Non-pigmented ciliary epithelial cell (primary cell): ENCODE results near the gene ZNF784.

Experiments
- DNase-seq: peaks from one replicate; pipeline ENCODE4 v3.0.0-alpha.2; 2010; ENCODE audit warnings: low read depth

Gene ZNF784

GRCh38 chr19:55643003-55643886 lies 18.9 kb upstream of the ZNF784 start, which contains the start of gene ZNF581:
Gene ZNF581 (plus strand): TSS chr19:55643649. CDS start chr19:55644572, 923 bp downstream.
- peak; percentile 34 for DNase-seq

DNA sequence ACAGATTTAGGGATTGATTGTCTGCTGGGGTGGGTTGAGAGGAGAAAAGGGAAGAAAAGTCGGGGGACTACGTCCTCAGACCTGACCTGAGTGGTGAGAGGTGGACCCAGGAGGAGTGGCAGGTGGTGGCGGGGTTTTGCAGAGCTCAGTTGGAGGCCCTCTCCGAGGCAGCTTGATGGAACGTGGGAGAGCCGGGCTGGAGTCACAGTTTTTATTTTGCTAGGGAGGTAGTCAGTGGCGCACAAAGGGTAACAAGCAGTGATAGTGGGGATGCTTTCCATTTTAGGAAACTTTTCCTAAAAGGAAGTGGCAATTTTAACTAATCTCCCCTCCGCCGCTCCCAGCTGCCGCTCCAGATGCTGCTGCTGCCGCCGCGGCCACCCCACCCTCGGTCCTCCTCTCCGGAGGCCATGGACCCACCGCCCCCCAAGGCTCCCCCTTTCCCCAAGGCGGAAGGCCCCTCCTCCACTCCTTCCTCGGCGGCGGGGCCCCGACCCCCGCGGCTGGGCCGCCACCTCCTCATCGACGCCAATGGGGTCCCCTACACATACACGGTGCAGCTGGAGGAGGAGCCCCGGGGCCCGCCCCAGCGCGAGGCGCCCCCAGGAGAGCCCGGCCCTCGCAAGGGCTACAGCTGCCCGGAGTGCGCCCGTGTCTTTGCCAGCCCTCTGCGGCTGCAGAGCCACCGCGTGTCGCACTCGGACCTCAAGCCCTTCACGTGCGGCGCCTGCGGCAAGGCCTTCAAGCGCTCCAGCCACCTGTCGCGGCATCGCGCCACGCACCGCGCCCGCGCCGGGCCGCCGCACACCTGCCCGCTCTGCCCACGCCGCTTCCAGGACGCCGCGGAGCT lies 18.0 kb upstream of the ZNF784 start:
- DNase-seq = no peak

DNA sequence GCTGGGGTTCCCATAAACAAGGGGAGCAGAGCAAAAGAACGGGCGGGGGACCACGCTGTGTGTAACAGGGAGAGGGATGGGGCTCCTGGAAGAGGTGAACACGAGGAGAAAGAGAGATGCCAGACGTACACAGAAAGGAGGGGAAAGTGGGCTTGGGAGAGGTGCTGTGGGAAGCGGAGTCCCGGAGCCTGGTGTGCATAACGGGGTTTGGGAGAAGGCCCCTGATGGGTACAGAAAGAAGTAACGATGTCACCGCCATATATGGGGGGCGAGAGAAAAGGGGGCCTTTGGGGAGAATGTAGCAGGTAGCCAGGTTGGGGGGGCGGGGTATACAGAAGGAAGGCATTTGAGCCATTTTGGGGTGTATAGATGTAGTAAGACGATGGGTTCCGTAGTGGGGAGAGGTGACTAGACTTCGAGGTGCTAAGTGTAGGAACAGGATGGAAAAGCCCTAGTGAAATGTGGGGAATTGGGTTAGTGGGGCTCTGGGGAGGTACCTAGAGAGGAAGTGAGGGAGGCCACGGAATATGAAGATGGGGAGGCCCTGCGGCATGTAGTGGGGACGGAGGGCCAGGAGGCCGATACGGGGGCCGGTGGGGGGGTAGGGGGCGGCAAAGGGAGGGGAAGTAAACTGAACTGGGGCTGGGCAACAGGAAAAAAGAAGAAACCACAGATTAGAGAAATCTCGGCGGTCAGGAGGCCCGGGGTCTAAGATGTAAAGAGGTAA lies 17.2 kb upstream of the ZNF784 start:
- no peak for DNase-seq

GRCh38 chr19:55640577-55641425 lies 16.4 kb upstream of the ZNF784 start, which contains the start of gene ZNF580:
Gene ZNF580 (plus strand): TSS chr19:55641002. CDS start chr19:55642509, 1,507 bp downstream.
- peak; percentile 55 for DNase-seq

GRCh38 chr19:55640043-55640576 lies 15.7 kb upstream of the ZNF784 start:
- DNase-seq = no peak

DNA sequence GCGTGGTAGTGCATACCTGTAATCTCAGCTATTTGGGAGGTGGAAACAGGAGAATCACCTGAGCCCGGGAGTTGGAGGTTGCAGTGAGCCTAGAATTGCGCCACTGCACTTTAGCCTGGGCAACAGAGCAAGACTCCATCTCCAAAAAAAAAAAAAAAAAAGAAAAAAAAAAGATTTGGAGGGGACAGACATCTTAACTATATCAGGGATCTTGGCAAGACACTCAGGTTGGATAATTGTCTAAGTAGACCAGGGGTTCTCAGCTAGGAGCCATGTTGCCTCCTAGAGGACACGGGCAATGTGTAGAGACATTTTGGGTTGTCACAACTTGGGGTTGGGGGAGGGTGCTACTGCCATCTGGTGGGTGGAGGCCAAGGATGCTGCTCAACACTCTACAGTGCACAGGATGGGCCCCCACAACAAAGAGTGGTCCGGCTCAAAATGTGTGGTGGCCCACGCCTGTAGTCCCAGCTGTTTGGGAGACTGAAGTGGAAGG lies 14.5 kb upstream of the ZNF784 start:
- DNase-seq = no peak

DNA sequence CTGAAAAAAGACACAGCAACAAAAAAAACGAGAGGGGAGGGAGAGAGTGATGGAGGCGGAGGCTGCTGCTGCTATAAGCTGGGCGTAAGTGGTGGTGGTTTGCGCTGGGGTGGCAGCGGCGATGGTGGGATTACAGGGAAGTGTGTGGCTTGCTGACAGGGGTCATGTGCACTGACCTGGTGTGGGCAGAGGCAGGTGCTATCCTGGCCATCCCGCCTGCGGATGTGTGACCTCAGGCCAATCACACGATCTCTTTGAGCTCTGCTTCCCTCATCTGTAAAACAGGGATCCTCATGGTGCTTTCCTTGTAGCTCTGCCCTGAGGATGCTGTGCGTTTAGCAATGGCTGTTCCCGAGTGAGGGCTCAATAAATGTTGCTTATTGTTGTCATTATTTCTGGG lies 13.2 kb upstream of the ZNF784 start:
- DNase-seq = no peak

DNA sequence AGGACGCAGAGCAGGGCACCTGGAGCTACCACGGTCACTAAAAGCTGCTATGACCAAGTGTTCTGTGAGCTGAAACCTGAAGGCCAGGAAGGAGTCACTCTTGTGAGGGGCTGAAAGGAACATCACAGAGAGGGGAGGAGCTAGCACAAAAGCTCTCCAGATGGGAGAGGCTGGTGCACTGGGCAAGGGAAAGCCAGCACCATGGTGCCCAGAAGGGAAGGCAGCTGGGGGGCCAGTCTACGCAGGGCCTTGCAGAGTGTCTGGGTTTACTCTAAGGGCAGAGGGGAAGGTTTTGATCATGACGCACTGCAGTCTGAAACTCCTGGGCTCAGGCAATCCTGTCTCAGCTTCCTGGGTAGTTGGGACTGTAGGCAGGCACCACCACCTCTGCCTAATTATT lies 12.4 kb upstream of the ZNF784 start:
- DNase-seq = no peak

GRCh38 chr19:55635856-55636440 lies 11.6 kb upstream of the ZNF784 start:
- DNase-seq = no peak

DNA sequence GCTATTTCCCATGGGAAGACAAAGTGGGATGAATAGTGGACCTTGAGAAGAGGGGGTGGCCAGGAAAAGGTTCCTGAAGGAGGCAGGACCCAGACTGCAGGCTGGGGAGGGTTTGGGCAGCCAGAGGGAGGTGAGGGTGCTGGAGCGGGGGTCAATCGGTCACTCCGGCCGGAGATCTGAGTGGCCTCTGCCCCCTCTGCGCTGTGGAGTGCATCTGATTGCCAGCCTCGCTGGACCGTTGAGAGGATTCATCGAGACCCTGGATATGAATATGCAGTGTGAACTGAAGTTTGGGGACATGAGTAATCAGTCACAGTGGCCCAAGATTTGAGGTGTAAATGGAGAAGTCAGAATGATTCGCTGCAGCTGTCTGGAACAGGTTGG lies 11.0 kb upstream of the ZNF784 start:
- no peak for DNase-seq

DNA sequence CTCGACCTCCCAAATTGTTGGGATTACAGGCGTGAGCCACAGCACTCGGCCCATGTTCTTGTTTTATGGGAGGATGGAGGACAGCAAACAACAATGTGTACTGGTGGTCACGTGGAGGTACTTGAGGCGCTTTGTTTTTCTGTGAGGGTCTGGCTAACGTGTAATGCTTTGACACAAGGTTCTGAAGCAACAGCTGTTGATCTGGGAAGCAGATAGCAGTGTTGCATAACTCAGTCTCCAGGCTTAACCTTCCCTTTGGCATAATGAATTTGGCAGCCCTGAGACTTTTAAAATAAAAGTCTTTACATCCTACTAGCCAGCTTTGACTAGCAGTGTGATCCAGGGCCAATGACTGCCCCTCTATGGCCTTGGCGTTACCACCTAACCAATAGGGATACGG lies 9.5 kb upstream of the ZNF784 start:
- DNase-seq = no peak

GRCh38 chr19:55632463-55632834 lies 8.1 kb upstream of the ZNF784 start:
- peak; percentile 91 for DNase-seq

DNA sequence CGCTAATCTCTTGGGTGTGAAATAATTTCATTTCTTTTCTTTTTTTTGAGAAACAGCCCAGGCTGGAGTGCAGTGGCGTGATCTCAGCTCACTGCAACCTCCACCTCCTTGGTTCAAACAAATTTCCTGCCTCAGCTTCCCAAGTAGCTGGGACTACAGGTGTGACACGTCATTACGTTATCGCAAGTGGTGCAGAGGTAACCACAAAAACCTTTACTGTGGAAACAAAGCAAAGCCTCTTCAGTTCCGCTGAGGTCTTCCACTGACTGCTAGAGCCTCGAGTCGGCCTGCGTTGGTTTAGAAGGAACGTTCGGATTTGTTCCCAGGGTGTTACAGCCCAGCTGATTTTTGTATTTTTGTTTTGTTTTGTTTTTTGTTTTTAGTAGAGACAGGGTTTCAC lies 2.0 kb upstream of the ZNF784 start:
- no peak for DNase-seq

DNA sequence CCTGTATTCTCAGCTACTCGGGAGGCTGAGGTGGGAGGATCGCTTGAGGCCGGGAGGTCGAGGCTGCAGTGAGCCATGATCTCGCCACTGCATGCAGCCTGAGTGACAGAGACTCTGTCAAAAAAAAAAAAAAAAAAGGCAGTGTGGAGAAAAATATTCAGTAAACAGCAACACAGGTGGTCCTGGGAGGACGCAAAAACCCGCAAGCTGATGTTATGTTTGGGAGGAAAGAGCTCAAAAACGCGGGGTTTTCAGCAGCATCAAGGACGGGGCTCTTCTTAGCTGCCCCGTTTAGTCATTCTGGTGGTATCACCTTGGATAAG lies 599 bp upstream of the ZNF784 start:
- no peak for DNase-seq

GRCh38 chr19:55623561-55623960 lies 805 bp downstream of the ZNF784 start:
- DNase-seq = no peak

DNA sequence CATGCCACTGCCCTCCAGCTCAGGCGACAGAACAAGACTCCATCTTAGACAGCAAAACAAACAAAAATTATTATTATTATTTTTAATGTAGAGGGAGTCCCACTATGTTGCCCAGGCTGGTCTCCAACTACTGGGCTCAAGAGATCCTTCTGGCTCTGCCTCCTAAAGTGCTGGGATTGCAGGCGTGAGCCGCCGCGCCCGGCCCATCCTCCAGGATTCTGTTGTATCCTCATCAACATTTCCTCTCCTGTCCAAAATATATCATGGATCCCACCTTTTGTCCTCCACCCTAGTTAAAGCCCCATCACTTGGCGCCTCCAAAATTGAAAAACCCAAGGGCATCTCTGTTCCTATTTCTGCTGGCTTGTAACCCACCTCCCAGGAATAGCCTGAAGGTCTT lies 1.2 kb downstream of the ZNF784 start:
- no peak for DNase-seq

DNA sequence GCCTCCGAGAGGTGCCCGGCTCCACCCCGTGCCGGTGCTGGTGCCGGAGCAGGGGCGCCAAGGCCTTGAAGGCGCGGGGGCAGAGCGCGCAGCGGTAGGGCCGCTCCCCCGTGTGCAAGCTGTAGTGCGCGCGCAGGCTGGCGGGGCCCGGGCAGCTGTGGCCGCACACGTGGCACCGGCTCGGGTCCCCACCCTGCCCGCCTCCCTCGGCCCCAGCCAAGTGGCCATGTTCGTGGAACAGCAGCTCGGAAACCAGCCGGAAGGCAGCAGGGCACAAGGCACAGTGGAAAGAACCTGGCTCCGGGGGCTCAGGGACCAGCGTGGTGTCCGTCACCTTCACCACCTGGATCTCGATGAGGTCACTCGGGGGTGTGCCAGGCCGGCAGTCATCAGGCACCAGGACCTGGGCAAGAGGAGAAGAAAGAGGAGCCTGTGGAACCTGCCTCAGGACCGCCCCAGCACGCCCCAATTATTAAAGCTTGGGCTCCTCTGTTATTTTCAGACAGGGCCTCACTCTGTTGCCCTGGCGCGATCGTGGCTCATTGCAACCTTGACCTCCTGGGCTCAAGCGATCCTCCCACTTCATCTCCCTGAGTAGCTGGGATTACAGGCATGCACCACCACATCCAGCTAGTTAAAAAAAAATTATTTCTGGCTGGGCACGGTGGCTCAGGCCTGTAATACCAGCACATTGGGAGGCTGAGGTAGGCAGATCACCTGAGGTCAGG lies 2.0 kb downstream of the ZNF784 start:
- DNase-seq = no peak

DNA sequence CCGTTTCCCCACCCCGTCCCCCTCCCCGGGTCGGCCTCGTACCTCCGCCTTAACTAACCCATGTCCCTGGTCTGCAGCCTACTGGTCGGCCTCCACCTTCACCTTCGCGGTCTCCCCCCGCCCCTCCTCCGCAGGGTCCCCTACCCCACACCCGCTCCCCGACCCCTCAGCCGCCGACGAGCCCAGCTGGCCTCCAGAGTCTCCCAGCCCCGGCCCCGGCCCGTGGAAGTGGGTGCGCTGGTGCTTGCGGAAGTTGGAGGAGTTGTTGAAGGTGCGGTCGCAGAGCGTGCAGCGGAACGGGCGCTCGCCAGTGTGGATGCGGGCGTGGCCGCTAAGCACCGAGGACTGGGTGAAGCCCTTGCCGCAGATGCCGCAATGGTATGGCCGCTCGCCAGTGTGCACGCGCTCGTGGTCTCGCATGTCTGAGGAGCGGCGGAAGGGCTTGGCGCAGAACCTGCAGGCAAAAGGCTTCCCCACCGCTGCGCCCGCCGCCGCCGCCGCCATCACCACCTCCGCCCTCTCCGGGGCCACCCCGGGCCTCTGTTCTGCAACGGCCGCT lies 2.6 kb downstream of the ZNF784 start:
- no peak for DNase-seq

GRCh38 chr19:55621205-55621672 lies 3.1 kb downstream of the ZNF784 start:
- DNase-seq = no peak
